HepG2 (cell line): ENCODE results near the gene RING1. TPM values are rescaled to one million over a fixed set of nuclear protein-coding genes. Genes with fewer than 3 reads are reported as not detected.

Experiments used
- ATAD3A ChIP-seq: sonication (generic); formaldehyde crosslinking; IDR thresholded peaks from 2 replicates; pipeline ENCODE4 v1.4.0; 2020; ENCODE audit warnings: missing genetic modification reagents
- CREBL2 ChIP-seq: sonication (generic); formaldehyde crosslinking; IDR thresholded peaks from 2 replicates; pipeline ENCODE4 v1.8.1; 2023; ENCODE audit warnings: missing genetic modification reagents, mild to moderate bottlenecking, borderline replicate concordance
- GATAD1 ChIP-seq: IDR thresholded peaks from 2 replicates; pipeline ENCODE4 v1.6.1; 2016; ENCODE audit warnings: missing genetic modification reagents, missing compliant biosample characterization
- HMGXB3 ChIP-seq: sonication (generic); formaldehyde crosslinking; IDR thresholded peaks from 2 replicates; pipeline ENCODE4 v1.4.0; 2020; ENCODE audit warnings: missing genetic modification reagents, borderline replicate concordance
- HNF4A ChIP-seq: sonication (generic); formaldehyde crosslinking; IDR thresholded peaks from 2 replicates; pipeline ENCODE4 v1.4.0; 2020; ENCODE audit warnings: missing genetic modification reagents
- KAT7 ChIP-seq: IDR thresholded peaks from 2 replicates; pipeline ENCODE4 v1.6.1; 2018; ENCODE audit warnings: borderline replicate concordance, missing compliant biosample characterization
- KDM1A ChIP-seq: IDR thresholded peaks from 2 replicates; pipeline ENCODE4 v1.6.1; 2016; ENCODE audit warnings: missing compliant biosample characterization
- KDM6A ChIP-seq: IDR thresholded peaks from 2 replicates; pipeline ENCODE4 v1.6.1; 2016; ENCODE audit warnings: low read depth
- PAX8 ChIP-seq: sonication (generic); formaldehyde crosslinking; IDR thresholded peaks from 2 replicates; pipeline ENCODE4 v1.8.0; 2022; ENCODE audit warnings: mild to moderate bottlenecking, missing genetic modification reagents, borderline replicate concordance
- PCBP1 ChIP-seq: fragments of 200-400 bp; formaldehyde crosslinking; IDR thresholded peaks from 2 replicates; pipeline ENCODE4 v1.6.1; 2017; ENCODE audit warnings: mild to moderate bottlenecking, low read depth, low read length, borderline replicate concordance
- PHB2 ChIP-seq: fragments of 450-650 bp; IDR thresholded peaks from 2 replicates; pipeline ENCODE4 v1.6.1; 2018; ENCODE audit not compliant: partially characterized antibody
- SMAD3 ChIP-seq: sonication (generic); formaldehyde crosslinking; IDR thresholded peaks from 2 replicates; pipeline ENCODE4 v1.4.0; 2020; ENCODE audit warnings: missing genetic modification reagents
- SUZ12 ChIP-seq: fragments of 150-350 bp; IDR thresholded peaks from 2 replicates; pipeline ENCODE4 v1.6.1; 2014; ENCODE audit warnings: low read depth, low read length
- U2AF2 ChIP-seq: fragments of 200-400 bp; formaldehyde crosslinking; IDR thresholded peaks from 2 replicates; pipeline ENCODE4 v1.6.1; 2017; ENCODE audit warnings: low read depth, mild to moderate bottlenecking, low read length
- ZEB1 ChIP-seq: IDR thresholded peaks from 2 replicates; pipeline ENCODE4 v1.6.1; 2012; ENCODE audit warnings: mild to moderate bottlenecking, low read depth, inconsistent platforms; ENCODE audit not compliant: insufficient replicate concordance
- ZMAT3 ChIP-seq: sonication (generic); formaldehyde crosslinking; conservative IDR thresholded peaks from 2 replicates; pipeline ENCODE4 v1.7.0; 2021; ENCODE audit warnings: missing genetic modification reagents
- ZNF232 ChIP-seq: sonication (generic); formaldehyde crosslinking; IDR thresholded peaks from 2 replicates; pipeline ENCODE4 v1.4.0; 2020; ENCODE audit warnings: missing genetic modification reagents, borderline replicate concordance
- ZNF251 ChIP-seq: sonication (generic); formaldehyde crosslinking; IDR thresholded peaks from 2 replicates; pipeline ENCODE4 v1.9.0; 2021; ENCODE audit warnings: mild to moderate bottlenecking, missing genetic modification reagents
- ZNF281 ChIP-seq: sonication (generic); formaldehyde crosslinking; IDR thresholded peaks from 2 replicates; pipeline ENCODE4 v1.4.0; 2020; ENCODE audit warnings: missing genetic modification reagents, borderline replicate concordance
- ZNF337 ChIP-seq: sonication (generic); formaldehyde crosslinking; IDR thresholded peaks from 2 replicates; pipeline ENCODE4 v1.5.1; 2020; ENCODE audit warnings: missing genetic modification reagents, low read depth, mild to moderate bottlenecking, borderline replicate concordance
- ZNF350 ChIP-seq: sonication (generic); formaldehyde crosslinking; IDR thresholded peaks from 2 replicates; pipeline ENCODE4 v1.4.0; 2020; ENCODE audit warnings: mild to moderate bottlenecking, low read depth, missing genetic modification reagents, borderline replicate concordance
- polyA plus RNA-seq, 8 experiments: library from polyadenylated mRNA; depleted of rRNA in 3 of 8; stranded (reverse) in 7 of 8; unstranded in 1 of 8; fragments of >200 nt; fragmentation: Illumina TruSeq in 4 of 8; extraction: Trizol in 4 of 8; gene quantifications; 2 replicates each; pipeline versions ENCODE4 v1.2.1 to v1.2.3, GENCODE V29; 2011 to 2016; ENCODE audit warnings: low read depth in 4 of 8, missing spikeins in 1 of 8, mixed read lengths in 1 of 8; ENCODE audit not compliant: insufficient read depth in 1 of 8
- total RNA-seq, 5 experiments: library from RNA; depleted of rRNA; stranded (reverse); fragments of >200 nt; fragmentation: Illumina TruSeq; extraction: Trizol; gene quantifications; 2 replicates each; pipeline ENCODE4 v1.2.3, GENCODE V29; 2016; ENCODE audit warnings: low read depth in 1 of 5
- TF ChIP-seq, protein P1 (sequence below): IDR thresholded peaks from 2 replicates; pipeline ENCODE4 v1.6.1; 2016; ENCODE audit warnings: missing compliant biosample characterization, missing genetic modification reagents, borderline replicate concordance

The RING1 gene
- total and polyA plus RNA-seq, 2 of the 13 experiments (the other 11 are each of a cell fraction or from before 2014, with no cell fraction given): 23.9 to 33.6 TPM

GRCh38 chr6:33204415-33205190 is 3.7 kb upstream of the RING1 start, which contains the start of gene HSD17B8 (continued):
- TF ChIP-seq, protein P1, sequence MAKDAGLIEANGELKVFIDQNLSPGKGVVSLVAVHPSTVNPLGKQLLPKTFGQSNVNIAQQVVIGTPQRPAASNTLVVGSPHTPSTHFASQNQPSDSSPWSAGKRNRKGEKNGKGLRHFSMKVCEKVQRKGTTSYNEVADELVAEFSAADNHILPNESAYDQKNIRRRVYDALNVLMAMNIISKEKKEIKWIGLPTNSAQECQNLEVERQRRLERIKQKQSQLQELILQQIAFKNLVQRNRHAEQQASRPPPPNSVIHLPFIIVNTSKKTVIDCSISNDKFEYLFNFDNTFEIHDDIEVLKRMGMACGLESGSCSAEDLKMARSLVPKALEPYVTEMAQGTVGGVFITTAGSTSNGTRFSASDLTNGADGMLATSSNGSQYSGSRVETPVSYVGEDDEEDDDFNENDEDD: no peak
- TF ChIP-seq KAT7 (CRISPR knock-in tag) (no peak; the same call in 1 of the 2 replicates), GATAD1 (CRISPR knock-in tag) (peak; percentile 73), ZMAT3 (CRISPR knock-in tag) (no peak), ZEB1 (no peak), HMGXB3 (CRISPR knock-in tag) (peak; percentile 69; the same call in 1 of the 2 replicates), KDM6A (no peak), ZNF281 (CRISPR knock-in tag) (no peak), HNF4A (CRISPR knock-in tag) (peak; percentile 76), SUZ12 (no peak), ZNF350 (CRISPR knock-in tag) (no peak; the same call in 1 of the 2 replicates), PAX8 (CRISPR knock-in tag) (peak; percentile 88; the same call in 1 of the 2 replicates), ZNF337 (CRISPR knock-in tag) (no peak), ATAD3A (no peak), PHB2 (no peak), PCBP1 (peak; percentile 84; the same call in 1 of the 2 replicates), ZNF232 (CRISPR knock-in tag) (peak; percentile 93), CREBL2 (CRISPR knock-in tag) (no peak), SMAD3 (CRISPR knock-in tag) (no peak), U2AF2 (no peak), KDM1A (CRISPR knock-in tag) (no peak), ZNF251 (CRISPR knock-in tag) (no peak)
